HK-2 (cell line): ENCODE measurements around the gene SP1.

ENCODE experiments used
- DNase-seq: peaks from one replicate; pipeline ENCODE4 v3.0.0-alpha.2; 2018; ENCODE audit not compliant: unreplicated experiment

The SP1 gene

DNA sequence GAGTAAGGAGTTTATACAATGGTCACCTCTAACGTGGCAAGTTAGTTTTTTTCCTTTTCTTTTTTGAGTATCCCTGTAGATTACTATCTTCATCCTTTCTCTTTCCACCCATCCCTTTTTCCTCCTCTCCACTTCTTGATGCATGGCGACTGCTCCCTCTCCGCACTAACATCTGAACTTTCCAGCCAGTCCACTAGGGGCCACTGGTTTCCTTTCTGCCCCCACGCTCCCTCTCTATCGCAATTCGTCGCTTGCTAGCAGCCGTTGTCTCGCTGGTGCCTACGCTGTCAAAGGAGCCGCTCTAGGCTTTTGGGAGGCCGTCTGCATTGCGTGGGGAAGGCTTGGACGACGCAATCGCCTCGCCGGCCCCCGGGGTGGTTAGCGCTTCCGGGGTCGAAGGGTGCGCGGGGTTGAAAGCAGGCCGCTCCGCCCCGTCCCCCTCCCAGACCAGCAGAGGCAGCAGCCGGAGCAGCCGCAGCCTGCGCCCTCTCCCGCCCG lies 71.7 kb downstream of the SP1 start, which contains the start of gene PCBP2:
PCBP2 (plus strand) TSS at position 442 of the 498 bp plus-strand sequence. CDS start 2,699 bp downstream, outside the sequence.
- DNase-seq, result peak; percentile 99

DNA sequence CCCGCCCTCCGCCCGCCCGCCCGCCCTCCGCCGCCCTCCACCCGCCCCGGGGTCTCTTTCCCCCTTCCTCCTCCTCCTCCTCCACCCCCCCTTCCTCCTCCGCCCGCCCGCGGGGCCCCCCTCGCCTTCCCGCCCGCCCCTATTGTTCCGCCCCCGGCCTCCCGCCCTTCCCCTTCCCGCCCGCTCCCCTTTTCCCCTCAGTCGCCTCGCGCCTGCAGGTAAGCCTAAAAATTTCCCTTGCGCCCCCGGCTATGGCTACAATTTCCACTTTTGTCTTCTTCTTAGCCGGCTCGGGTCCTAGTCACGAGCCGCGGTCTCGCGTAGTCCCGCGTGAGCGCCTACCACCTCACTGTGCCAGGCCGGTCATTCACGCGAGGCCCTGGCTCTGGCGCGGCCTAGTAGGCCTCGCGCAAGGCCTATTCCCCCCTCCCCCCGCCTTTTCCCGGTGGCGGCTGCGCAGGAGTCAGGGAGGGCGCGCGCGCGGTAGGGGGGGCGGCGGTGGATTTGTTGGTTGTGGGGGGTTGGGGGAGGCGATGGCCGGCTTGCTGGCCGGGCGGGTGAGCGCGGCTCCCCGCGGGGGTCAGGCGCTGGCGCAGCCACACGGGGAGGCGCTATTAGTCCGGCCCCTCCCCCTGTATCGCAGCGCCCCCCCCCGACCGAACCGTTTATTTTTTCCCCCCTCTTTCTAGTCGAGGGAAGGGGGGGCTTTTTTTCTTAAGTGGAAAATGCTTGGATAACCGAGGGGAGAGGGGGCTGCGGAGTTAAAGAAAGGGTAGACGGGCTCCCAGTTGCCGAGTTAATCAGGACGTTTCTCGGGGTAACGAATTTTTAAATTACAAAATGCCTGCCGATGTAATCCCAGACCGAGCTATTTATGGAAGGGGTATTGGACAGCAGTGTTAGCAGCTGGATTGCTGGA lies 72.4 kb downstream of the SP1 start:
- peak; percentile 89 for DNase-seq

DNA sequence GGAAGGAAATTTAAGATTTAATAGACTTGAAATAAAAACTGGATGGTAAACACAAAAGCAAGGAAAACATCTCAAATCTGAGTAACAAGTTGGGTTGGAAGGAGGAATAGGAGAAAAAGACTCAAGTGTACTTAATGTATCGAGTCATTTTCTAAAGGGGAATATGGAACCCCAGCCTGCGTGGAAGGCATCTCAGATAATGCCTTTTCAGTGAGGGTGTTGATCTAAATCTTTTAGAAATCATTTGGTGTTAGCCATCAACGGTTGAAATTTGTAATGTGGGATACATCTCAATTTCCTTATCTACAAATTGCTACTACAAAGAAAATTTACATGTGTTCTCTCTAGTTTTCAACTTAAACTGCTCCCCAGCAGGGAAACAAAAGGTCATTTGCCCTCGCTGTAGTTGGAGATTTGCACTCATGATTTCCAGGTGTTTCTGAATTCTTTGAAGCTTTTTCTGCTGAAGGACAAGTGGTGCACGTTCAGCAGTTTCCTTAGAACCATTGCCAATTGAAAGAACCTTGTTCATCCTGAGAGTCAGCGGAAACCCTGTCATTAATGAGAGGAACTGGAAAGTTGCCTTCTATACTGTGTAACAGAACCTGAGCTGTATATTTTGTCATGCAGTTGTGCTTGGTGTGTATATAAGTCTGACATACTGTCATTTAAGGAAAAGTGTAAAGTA lies 74.1 kb downstream of the SP1 start:
- DNase-seq, result no peak

DNA sequence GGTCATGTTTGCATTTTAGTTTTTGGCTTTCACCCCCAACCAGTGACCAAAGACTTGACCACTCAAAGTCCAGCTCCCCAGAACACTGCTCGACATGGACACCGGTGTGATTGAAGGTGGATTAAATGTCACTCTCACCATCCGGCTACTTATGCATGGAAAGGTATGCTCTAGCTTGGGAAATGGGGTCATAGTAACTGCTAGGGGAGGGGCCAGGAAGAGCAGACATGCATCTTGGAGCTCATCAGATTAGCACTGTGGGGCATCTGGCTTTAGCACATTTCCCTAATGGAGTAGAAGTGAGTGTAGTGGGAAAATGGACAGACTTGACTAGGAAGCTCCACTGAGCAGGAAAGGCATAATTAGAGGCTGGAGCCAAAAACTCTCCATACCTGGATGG lies 74.7 kb downstream of the SP1 start:
- DNase-seq, result no peak

DNA sequence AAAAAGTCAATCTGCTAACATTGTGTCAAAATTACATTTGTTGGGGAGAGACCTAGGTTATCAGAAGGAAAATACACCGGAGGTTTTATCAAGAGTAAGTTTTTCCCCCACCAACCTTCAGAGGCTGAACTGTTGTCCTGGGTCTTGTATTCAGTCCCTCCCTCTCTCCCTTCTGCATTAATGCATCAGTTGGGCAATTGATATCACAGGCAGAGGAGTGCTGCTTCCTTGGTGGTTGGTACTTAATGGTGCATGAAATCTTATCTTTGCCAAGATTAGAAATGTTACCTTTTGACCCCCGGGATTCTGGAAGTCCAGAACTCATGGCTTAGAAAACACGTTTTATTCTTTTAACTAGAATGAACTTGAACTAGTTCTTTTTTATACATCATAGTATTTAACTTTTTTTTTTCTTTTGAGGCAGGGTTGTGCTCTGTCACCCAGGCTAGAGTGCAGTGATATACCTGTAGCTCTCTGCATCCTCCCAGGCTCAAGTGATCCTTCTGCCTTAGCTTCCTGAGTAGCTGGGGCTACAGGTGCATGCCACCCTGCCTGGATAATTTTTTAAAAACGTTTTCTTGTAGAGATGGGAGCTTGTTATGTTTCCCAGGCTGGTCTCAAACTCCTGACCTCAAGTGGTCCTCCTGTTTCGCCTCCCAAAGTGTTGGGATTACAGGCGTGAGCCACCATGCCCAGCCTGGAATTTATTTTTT lies 76.8 kb downstream of the SP1 start:
- DNase-seq, result no peak

DNA sequence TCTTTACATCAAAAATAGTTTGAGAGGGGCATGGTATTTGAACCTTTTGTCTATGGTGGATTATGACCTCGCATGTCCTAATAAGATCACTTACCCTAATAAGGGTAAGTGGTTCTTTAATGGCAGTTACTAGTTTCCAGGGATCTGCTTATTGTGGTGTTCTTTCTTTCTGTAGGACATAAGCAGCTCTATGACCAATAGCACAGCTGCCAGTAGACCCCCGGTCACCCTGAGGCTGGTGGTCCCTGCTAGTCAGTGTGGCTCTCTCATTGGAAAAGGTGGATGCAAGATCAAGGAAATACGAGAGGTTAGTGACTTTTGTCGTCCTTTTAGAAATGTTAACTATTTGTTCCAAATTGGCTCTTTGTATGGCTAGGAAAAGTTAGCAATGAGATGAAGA lies 79.1 kb downstream of the SP1 start:
- no peak for DNase-seq

DNA sequence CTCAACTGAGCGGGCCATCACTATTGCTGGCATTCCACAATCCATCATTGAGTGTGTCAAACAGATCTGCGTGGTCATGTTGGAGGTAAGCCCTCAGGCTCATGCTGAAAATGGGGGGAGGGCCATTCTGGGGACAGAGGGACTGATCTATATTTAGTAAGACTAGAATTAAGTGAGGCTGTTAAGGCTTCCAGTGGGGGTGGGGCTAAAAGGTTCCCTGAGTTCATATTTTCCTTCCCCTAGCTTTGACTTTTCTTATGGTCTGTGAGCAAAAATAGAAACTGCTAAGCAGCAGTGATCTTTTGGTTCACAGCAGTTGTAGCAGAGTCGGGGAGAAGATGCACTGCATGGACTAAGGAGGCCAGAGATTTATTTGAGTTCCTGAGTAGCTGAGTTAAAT lies 81.1 kb downstream of the SP1 start:
- no peak for DNase-seq

DNA sequence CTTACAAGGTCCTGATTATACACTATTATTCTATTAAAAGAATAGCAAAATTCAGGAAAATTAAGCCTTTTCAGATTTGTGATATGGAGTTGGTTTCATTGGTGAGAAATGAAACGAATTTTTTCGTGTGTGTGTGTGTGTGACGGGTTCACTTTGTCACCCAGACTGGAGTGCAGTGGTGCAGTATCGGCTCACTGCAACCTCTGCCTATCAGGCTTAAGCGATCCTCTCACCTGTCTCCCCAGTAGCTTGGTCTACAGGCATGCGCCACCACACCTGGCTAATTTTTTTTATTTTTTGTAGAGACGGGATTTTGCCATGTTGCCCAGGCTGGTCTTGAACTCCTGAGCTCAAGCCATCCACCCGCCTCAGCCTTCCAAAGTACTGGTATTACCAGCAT lies 81.6 kb downstream of the SP1 start:
- no peak for DNase-seq

DNA sequence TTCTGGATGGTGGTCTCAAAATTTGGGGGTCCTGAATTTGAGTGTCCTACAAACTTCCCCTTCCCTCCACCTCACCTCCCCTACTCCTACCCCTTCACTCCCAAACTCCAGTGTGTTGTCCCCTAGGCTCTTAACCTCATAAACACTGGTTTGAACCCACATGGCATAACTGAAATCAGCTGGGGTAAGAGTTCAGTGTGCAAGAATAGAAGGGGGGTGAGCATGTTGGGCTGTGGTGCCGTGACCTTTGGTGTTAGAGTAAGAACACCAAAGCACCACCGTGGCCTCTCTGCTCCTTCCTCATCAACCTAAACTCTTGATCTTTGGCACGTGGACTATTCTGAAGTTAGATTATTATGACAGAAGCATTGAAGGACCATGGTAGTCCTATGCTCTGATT lies 83.0 kb downstream of the SP1 start:
- DNase-seq, result no peak

DNA sequence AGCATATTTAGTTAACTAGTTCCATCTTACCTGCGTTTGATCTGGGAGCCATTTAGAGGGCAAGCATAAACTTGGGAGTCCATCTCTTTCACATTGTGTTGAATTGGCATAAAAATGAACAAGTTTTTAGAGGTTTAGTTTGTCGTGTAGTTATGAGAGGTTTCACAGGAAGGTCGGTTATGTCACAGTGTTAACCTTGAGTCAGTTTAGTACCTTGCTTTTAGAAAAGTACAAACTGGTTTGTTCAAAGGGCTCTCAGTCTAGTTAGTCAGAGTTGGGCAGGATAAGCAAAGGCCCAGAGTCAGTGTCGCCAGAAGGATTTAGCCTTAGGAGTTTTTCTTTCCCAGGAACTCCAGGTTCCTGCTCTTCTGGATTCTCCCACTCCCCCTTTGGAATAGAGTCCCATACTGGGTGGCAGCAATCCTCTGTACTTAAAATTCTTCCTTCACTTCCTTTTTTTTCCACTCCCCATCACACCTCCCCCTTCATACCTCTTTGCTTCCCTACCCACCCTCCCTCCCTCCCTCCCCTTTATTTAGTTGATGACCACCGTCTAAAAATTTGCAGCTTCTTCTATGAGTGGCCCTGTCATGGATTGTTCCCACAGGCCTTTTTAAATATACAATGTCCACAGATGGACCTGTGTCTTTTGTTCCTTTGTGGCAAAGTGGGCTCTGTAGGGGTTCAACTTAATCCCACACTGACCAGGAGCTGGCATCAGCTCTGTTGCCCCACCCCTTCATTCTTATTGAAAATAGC lies 84.0 kb downstream of the SP1 start:
- no peak for DNase-seq

DNA sequence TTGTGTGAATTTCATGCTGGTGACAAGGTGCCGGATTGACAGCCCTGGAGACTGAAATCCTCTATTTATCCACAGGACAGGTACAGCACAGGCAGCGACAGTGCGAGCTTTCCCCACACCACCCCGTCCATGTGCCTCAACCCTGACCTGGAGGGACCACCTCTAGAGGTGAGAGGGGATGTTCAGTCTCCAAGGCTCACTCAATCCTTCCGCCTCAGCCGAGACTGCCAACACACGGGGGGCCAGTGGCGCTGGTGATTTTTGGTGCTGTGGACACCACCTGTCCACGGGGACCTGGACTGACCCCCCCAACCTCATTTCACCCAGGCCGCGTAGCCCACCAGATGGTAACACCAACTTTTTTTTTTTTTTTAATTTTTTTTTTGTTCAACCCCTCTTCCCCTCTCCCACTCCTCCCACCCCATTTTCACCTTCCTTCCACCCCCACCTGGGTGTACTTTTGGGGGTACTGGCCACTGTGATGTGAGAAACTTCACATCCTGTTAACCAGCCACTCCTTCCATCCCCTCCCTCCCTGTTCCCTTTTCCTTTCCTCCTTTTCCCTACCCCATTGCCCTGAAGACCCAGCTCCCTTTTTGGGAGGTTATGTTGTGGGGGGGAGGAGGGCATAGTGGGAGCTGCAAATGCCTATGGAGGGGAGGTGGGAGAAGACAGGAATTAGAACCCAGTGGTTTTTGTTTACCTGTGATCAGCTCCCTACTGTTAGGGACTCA lies 84.9 kb downstream of the SP1 start:
- no peak for DNase-seq

DNA sequence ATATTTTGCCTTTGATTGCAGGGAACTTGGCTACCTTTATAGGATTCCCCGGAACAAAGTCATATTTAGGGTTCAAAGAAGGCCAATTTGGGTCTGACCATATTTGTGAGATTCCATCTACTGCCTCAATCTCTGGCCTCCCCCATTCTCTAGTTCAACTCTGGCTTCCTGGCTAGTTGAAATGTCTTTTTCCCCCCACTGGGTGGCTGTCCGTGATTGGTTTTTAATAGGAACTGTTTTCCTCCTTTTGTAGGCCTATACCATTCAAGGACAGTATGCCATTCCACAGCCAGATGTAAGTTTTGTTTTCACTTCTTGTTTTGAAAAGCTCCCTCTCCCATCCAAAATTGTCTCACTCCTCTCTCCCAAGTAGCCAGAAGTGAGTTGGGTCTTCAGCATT lies 85.7 kb downstream of the SP1 start:
- no peak for DNase-seq
